Measurements from ENCODE around the gene FRMD7.

Gene FRMD7

GRCh38 chrX:132063862-132064261 is 64.0 kb downstream of the FRMD7 start (continued):
- TF ChIP-seq AEBP2 (tag by site-specific recombination; IDR thresholded peaks at IDR 0.05; ENCODE audit: borderline replicate concordance): no peak
- no peak for TF ChIP-seq IKZF3 (tag by site-specific recombination; IDR thresholded peaks at IDR 0.05)
- TF ChIP-seq ZNF433 (tag by site-specific recombination; IDR thresholded peaks at IDR 0.05; ENCODE audit: low read depth): no peak
- TF ChIP-seq ZFP37 (tag by site-specific recombination; IDR thresholded peaks at IDR 0.05): no peak
- TF ChIP-seq BCL11A (tag by site-specific recombination; IDR thresholded peaks at IDR 0.05; ENCODE audit: low read depth): no peak
- no peak for TF ChIP-seq HOXA7 (CRISPR knock-in tag; IDR thresholded peaks at IDR 0.05; ENCODE audit: borderline replicate concordance)
- no peak for TF ChIP-seq MEIS1 (CRISPR knock-in tag; IDR thresholded peaks at IDR 0.05; ENCODE audit: borderline replicate concordance)
- no peak for TF ChIP-seq ZNF140 (tag by site-specific recombination; IDR thresholded peaks at IDR 0.05)
- TF ChIP-seq, protein P1, sequence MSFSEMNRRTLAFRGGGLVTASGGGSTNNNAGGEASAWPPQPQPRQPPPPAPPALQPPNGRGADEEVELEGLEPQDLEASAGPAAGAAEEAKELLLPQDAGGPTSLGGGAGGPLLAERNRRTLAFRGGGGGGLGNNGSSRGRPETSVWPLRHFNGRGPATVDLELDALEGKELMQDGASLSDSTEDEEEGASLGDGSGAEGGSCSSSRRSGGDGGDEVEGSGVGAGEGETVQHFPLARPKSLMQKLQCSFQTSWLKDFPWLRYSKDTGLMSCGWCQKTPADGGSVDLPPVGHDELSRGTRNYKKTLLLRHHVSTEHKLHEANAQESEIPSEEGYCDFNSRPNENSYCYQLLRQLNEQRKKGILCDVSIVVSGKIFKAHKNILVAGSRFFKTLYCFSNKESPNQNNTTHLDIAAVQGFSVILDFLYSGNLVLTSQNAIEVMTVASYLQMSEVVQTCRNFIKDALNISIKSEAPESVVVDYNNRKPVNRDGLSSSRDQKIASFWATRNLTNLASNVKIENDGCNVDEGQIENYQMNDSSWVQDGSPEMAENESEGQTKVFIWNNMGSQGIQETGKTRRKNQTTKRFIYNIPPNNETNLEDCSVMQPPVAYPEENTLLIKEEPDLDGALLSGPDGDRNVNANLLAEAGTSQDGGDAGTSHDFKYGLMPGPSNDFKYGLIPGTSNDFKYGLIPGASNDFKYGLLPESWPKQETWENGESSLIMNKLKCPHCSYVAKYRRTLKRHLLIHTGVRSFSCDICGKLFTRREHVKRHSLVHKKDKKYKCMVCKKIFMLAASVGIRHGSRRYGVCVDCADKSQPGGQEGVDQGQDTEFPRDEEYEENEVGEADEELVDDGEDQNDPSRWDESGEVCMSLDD (tag by site-specific recombination; IDR thresholded peaks at IDR 0.05): no peak
- TF ChIP-seq, protein P2, sequence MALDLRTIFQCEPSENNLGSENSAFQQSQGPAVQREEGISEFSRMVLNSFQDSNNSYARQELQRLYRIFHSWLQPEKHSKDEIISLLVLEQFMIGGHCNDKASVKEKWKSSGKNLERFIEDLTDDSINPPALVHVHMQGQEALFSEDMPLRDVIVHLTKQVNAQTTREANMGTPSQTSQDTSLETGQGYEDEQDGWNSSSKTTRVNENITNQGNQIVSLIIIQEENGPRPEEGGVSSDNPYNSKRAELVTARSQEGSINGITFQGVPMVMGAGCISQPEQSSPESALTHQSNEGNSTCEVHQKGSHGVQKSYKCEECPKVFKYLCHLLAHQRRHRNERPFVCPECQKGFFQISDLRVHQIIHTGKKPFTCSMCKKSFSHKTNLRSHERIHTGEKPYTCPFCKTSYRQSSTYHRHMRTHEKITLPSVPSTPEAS (tag by site-specific recombination; IDR thresholded peaks at IDR 0.05): no peak
- no peak for TF ChIP-seq GLIS1 (tag by site-specific recombination; IDR thresholded peaks at IDR 0.05)
- TF ChIP-seq ZNF560 (tag by site-specific recombination; IDR thresholded peaks at IDR 0.05; ENCODE audit: borderline replicate concordance): no peak
- no peak for TF ChIP-seq ZNF394 (tag by site-specific recombination; IDR thresholded peaks at IDR 0.05; ENCODE audit: borderline replicate concordance)
- no peak for TF ChIP-seq ZNF2 (tag by site-specific recombination; IDR thresholded peaks at IDR 0.05)

GRCh38 chrX:132063334-132063733 is 64.5 kb downstream of the FRMD7 start:
- TF ChIP-seq ZNF654 (tag by site-specific recombination; IDR thresholded peaks at IDR 0.05; ENCODE audit: low read depth): no peak
- TF ChIP-seq ZNF302 (tag by site-specific recombination; IDR thresholded peaks at IDR 0.05; ENCODE audit: low read depth): no peak
- no peak for TF ChIP-seq OSR2 (tag by site-specific recombination; IDR thresholded peaks at IDR 0.05)
- TF ChIP-seq ZNF473 (tag by site-specific recombination; IDR thresholded peaks at IDR 0.05): no peak
- no peak for TF ChIP-seq ZNF776 (tag by site-specific recombination; IDR thresholded peaks at IDR 0.05; ENCODE audit: borderline replicate concordance)
- no peak for TF ChIP-seq ZNF324 (tag by site-specific recombination; IDR thresholded peaks at IDR 0.05)
- no peak for TF ChIP-seq SCRT1 (tag by site-specific recombination; IDR thresholded peaks at IDR 0.05; ENCODE audit: borderline replicate concordance)
- no peak for TF ChIP-seq ZNF518A (tag by site-specific recombination; conservative IDR thresholded peaks at IDR 0.05; ENCODE audit: low read depth)
- TF ChIP-seq ZNF561 (tag by site-specific recombination; IDR thresholded peaks at IDR 0.05; ENCODE audit: borderline replicate concordance): no peak
- TF ChIP-seq ZNF626 (tag by site-specific recombination; IDR thresholded peaks at IDR 0.05): no peak
- no peaks in the 10 kb centered on the region for H3K9me3 ChIP-seq (ENCODE audit: control insufficient read depth, insufficient read depth, low read depth, low read length)
- H3K4me3 ChIP-seq (ENCODE audit: low read depth, low read length): no peak overlapping the region
- POLR2A ChIA-PET: no interaction called here
- peaks cover 3 to 9% of the 10 kb centered on the region in 2 experiments for H3K36me3 ChIP-seq (ENCODE audit: control insufficient read depth in 2 of 2, insufficient read depth in 1 of 2, low read length in 2 of 2)
- H3K4me1 ChIP-seq (ENCODE audit: control insufficient read depth, insufficient read depth, low read length): no peaks in the 10 kb centered on the region
- CTCF ChIA-PET: interaction anchor here (0.7 to 2.8 kb wide), 5 partner anchors 8 to 222 kb away, joined by 3 to 9 read pairs (median 5); no protein-coding TSS in a partner anchor
- no peak overlapping the region for H3K27ac ChIP-seq (ENCODE audit: extremely low read depth, low read depth, low read length)
